SW 1271 (cell line): Measurements from ENCODE around the gene SRGN.
"Not testable (repeated sequence)": the region's sequence is repeated elsewhere in the genome, so short reads cannot be mapped to it uniquely, and the experiment has no call there.

Source experiments
- DNase-seq, 2 experiments: peaks; one replicate each; lab custom pipeline; 2025; lab: John Stamatoyannopoulos, UW

Gene SRGN

DNA sequence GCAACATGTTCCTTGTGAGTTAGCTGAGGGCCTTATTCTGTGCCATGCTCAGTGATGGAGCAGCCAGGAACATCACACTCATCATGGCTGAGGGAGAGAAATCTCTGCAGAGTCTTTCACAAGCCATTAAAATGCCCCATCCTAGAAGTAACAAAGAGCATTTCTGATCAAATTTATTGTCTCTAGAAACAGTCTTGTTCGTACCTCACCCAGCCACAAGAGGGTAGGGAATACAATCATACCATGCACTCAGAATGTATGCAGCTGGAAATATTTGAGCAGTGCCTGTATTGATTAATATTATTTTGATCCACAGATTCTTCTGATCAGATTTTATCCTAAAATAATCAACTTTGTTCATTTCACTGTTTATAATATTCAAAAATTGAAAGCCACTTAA lies 53.4 kb downstream of the SRGN start:
- DNase-seq = no peak

DNA sequence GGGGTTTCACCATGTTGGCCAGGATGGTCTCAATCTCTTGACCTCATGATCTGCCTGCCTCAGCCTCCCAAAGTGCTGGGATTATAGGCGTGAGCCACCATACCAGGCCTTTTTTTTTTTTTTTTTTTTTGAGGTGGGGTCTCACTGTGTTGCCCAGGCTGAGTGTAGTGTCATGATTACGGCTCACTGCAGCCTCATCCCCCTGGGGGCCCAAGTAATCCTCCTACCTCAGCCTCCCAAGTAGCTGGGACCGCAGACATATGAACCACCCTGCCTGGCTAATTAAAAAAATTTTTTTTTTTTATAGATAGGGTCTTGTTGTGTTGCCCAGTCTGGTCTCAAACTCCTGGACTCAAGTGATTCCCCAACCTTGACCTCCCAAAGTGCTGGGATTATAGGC lies 54.2 kb downstream of the SRGN start:
- not testable (repeated sequence) for DNase-seq

GRCh38 chr10:69142983-69143382 lies 55.1 kb downstream of the SRGN start:
- no peak for DNase-seq

DNA sequence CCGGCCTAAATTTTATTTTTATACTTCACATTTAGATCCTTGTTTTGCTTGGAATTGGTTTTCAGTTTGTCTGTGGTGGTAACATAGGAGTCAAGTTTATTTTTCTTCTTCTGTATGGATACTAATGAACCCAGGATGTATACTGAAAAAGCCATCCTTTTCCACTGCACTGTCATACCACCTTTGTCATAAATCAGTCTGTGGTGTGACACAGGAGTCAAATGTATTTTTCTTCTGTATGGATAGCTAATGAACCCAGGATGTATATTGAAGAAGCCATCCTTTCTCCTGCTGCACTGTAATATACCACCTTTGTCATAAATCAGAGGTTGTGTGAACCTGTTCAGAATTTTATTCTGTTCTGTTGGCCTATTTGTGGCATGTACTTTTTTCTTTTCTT lies 57.4 kb downstream of the SRGN start:
- no peak for DNase-seq

DNA sequence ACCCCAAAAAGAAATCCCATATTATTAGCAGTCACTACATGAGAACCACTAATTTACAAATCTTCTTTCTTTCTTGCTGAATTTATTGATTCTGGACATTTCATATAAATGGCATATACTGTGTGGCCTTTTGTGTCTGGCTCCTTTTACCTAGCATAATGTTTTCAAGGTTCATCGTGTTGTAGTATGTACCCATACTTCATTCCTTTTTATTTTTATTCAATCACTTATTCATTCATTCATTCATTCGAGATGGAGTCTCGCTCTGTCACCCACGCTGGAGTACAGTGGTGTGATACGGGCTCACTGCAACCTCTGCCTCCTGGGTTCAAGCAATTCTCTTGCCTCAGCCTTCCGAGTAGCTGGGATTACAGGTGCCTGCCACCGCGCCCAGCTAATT lies 58.0 kb downstream of the SRGN start:
- DNase-seq = no peak

GRCh38 chr10:69146759-69147158 lies 58.9 kb downstream of the SRGN start:
- DNase-seq = no peak

DNA sequence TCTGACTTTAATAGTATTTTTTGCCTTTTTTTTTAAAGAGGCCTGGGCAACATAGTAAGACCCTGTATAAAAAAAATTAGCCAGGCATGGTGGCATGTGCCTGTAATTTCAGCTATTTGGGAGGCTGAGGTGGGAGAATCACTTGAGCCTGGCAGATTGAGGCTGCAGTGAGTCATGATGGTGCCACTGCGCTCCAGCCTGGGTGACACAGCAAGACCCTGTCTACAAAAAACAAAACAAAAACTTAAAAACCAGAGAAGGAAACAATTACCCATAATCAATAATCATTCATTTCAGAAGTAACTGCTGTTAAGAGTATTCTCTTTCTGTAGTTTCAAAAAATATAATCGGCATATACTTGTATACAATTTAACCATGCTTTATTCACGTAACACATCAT lies 64.1 kb downstream of the SRGN start:
- DNase-seq = no peak

GRCh38 chr10:69153227-69153626 lies 65.3 kb downstream of the SRGN start:
- DNase-seq = no peak
